ENCODE data around the gene CCT8. TPM values are rescaled to one million over a fixed set of nuclear protein-coding genes. Genes with fewer than 3 reads are reported as not detected.

CCT8 gene
- total and polyA plus RNA-seq, 2 experiments from 2014 or later, result 304 to 329 TPM

DNA sequence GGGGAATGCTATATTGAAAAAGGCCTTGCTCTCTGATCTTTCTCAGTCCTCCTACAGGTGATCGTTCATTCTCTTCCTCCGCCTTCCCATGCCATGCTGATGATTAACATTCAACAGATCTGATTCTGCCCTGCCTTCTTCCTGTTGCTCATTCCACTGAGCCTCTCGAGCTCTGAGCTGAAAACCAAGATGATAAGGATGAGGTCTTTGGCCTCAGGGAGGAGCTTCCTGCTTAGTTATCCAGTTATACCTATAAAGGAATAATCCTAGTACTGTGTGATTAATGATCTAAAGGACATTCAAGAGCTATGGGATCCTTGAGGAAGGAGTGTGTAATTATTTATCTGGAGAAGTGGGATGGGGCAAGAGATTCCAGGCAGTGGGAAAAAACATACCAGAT is 31.8 kb upstream of the CCT8 start (continued):
- TF ChIP-seq, protein P1, sequence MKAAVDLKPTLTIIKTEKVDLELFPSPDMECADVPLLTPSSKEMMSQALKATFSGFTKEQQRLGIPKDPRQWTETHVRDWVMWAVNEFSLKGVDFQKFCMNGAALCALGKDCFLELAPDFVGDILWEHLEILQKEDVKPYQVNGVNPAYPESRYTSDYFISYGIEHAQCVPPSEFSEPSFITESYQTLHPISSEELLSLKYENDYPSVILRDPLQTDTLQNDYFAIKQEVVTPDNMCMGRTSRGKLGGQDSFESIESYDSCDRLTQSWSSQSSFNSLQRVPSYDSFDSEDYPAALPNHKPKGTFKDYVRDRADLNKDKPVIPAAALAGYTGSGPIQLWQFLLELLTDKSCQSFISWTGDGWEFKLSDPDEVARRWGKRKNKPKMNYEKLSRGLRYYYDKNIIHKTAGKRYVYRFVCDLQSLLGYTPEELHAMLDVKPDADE (IDR thresholded peaks at IDR 0.05), result no peak
- no peak for TF ChIP-seq ZNF114 (CRISPR knock-in tag; IDR thresholded peaks at IDR 0.05)
- no peak for TF ChIP-seq STAT1 (IDR thresholded peaks at IDR 0.05; ENCODE audit: unreplicated experiment)
- TF ChIP-seq, protein P2, sequence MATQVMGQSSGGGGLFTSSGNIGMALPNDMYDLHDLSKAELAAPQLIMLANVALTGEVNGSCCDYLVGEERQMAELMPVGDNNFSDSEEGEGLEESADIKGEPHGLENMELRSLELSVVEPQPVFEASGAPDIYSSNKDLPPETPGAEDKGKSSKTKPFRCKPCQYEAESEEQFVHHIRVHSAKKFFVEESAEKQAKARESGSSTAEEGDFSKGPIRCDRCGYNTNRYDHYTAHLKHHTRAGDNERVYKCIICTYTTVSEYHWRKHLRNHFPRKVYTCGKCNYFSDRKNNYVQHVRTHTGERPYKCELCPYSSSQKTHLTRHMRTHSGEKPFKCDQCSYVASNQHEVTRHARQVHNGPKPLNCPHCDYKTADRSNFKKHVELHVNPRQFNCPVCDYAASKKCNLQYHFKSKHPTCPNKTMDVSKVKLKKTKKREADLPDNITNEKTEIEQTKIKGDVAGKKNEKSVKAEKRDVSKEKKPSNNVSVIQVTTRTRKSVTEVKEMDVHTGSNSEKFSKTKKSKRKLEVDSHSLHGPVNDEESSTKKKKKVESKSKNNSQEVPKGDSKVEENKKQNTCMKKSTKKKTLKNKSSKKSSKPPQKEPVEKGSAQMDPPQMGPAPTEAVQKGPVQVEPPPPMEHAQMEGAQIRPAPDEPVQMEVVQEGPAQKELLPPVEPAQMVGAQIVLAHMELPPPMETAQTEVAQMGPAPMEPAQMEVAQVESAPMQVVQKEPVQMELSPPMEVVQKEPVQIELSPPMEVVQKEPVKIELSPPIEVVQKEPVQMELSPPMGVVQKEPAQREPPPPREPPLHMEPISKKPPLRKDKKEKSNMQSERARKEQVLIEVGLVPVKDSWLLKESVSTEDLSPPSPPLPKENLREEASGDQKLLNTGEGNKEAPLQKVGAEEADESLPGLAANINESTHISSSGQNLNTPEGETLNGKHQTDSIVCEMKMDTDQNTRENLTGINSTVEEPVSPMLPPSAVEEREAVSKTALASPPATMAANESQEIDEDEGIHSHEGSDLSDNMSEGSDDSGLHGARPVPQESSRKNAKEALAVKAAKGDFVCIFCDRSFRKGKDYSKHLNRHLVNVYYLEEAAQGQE (IDR thresholded peaks at IDR 0.05; ENCODE audit: unreplicated experiment), result no peak
- TF ChIP-seq NANOG (IDR thresholded peaks at IDR 0.05; ENCODE audit: borderline replicate concordance), result no peak
- TF ChIP-seq CREB1 (CRISPR knock-in tag; IDR thresholded peaks at IDR 0.05; ENCODE audit: low read depth), result no peak

GRCh38 chr21:29104239-29104708 is 30.8 kb upstream of the CCT8 start:
- H3K4me3 ChIP-seq, result no peak overlapping the region
- ATAC-seq, result no peak; the same call in 2 of the 3 replicates
- Mint-ChIP-seq H3K36me3 (ENCODE audit: low read depth) (no peaks in the 10 kb centered on the region), H3K9me3 (no peaks in the 10 kb centered on the region), H3K27me3 (ENCODE audit: insufficient read depth, low read depth, poor library complexity) (no peaks in the 10 kb centered on the region), H3K4me1 (no peaks in the 10 kb centered on the region; the same call in 2 of the 3 replicates), H3K4me3 (no peak overlapping the region), H3K27ac (no peak overlapping the region)
- H3K27me3 ChIP-seq (ENCODE audit: insufficient read depth), result no peaks in the 10 kb centered on the region
- H3K27ac ChIP-seq (ENCODE audit: low read depth), result no peak overlapping the region
- no peak overlapping the region for H2AFZ ChIP-seq
- no peak for DNase-seq (ENCODE audit: low spot score)
- H3F3A ChIP-seq (replicated peaks; ENCODE audit: low read depth), result no peaks in the 10 kb centered on the region
- no peaks in the 10 kb centered on the region for H4K20me1 ChIP-seq (replicated peaks; ENCODE audit: insufficient read depth)
- no peaks in the 10 kb centered on the region for H3K4me1 ChIP-seq (ENCODE audit: insufficient read depth)
- no peak overlapping the region for H3K4me2 ChIP-seq
- H3K9me2 ChIP-seq (ENCODE audit: insufficient read depth), result no peaks in the 10 kb centered on the region
- H3K79me2 ChIP-seq (replicated peaks; ENCODE audit: insufficient read depth), result no peaks in the 10 kb centered on the region
- H3K36me3 ChIP-seq (ENCODE audit: insufficient read depth), result no peaks in the 10 kb centered on the region
- no peak for TF ChIP-seq CREB1 (CRISPR knock-in tag; IDR thresholded peaks at IDR 0.05; ENCODE audit: low read depth)
- TF ChIP-seq POLR2AphosphoS5 (IDR thresholded peaks at IDR 0.05; ENCODE audit: low read depth), result no peak
- TF ChIP-seq, protein P3, sequence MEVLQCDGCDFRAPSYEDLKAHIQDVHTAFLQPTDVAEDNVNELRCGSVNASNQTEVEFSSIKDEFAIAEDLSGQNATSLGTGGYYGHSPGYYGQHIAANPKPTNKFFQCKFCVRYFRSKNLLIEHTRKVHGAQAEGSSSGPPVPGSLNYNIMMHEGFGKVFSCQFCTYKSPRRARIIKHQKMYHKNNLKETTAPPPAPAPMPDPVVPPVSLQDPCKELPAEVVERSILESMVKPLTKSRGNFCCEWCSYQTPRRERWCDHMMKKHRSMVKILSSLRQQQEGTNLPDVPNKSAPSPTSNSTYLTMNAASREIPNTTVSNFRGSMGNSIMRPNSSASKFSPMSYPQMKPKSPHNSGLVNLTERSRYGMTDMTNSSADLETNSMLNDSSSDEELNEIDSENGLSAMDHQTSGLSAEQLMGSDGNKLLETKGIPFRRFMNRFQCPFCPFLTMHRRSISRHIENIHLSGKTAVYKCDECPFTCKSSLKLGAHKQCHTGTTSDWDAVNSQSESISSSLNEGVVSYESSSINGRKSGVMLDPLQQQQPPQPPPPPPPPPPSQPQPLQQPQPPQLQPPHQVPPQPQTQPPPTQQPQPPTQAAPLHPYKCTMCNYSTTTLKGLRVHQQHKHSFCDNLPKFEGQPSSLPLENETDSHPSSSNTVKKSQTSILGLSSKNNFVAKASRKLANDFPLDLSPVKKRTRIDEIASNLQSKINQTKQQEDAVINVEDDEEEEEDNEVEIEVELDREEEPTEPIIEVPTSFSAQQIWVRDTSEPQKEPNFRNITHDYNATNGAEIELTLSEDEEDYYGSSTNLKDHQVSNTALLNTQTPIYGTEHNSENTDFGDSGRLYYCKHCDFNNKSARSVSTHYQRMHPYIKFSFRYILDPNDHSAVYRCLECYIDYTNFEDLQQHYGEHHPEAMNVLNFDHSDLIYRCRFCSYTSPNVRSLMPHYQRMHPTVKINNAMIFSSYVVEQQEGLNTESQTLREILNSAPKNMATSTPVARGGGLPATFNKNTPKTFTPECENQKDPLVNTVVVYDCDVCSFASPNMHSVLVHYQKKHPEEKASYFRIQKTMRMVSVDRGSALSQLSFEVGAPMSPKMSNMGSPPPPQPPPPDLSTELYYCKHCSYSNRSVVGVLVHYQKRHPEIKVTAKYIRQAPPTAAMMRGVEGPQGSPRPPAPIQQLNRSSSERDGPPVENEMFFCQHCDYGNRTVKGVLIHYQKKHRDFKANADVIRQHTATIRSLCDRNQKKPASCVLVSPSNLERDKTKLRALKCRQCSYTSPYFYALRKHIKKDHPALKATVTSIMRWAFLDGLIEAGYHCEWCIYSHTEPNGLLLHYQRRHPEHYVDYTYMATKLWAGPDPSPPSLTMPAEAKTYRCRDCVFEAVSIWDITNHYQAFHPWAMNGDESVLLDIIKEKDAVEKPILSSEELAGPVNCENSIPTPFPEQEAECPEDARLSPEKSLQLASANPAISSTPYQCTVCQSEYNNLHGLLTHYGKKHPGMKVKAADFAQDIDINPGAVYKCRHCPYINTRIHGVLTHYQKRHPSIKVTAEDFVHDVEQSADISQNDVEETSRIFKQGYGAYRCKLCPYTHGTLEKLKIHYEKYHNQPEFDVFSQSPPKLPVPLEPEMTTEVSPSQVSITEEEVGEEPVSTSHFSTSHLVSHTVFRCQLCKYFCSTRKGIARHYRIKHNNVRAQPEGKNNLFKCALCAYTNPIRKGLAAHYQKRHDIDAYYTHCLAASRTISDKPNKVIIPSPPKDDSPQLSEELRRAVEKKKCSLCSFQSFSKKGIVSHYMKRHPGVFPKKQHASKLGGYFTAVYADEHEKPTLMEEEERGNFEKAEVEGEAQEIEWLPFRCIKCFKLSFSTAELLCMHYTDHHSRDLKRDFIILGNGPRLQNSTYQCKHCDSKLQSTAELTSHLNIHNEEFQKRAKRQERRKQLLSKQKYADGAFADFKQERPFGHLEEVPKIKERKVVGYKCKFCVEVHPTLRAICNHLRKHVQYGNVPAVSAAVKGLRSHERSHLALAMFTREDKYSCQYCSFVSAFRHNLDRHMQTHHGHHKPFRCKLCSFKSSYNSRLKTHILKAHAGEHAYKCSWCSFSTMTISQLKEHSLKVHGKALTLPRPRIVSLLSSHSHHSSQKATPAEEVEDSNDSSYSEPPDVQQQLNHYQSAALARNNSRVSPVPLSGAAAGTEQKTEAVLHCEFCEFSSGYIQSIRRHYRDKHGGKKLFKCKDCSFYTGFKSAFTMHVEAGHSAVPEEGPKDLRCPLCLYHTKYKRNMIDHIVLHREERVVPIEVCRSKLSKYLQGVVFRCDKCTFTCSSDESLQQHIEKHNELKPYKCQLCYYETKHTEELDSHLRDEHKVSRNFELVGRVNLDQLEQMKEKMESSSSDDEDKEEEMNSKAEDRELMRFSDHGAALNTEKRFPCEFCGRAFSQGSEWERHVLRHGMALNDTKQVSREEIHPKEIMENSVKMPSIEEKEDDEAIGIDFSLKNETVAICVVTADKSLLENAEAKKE (CRISPR knock-in tag; IDR thresholded peaks at IDR 0.05), result no peak
- TF ChIP-seq EZH2phosphoT487 (IDR thresholded peaks at IDR 0.05; ENCODE audit: unreplicated experiment), result no peak
- no peak for TF ChIP-seq ZNF114 (CRISPR knock-in tag; IDR thresholded peaks at IDR 0.05)
- no peak for TF ChIP-seq STAT1 (IDR thresholded peaks at IDR 0.05; ENCODE audit: unreplicated experiment)
- TF ChIP-seq, protein P4, sequence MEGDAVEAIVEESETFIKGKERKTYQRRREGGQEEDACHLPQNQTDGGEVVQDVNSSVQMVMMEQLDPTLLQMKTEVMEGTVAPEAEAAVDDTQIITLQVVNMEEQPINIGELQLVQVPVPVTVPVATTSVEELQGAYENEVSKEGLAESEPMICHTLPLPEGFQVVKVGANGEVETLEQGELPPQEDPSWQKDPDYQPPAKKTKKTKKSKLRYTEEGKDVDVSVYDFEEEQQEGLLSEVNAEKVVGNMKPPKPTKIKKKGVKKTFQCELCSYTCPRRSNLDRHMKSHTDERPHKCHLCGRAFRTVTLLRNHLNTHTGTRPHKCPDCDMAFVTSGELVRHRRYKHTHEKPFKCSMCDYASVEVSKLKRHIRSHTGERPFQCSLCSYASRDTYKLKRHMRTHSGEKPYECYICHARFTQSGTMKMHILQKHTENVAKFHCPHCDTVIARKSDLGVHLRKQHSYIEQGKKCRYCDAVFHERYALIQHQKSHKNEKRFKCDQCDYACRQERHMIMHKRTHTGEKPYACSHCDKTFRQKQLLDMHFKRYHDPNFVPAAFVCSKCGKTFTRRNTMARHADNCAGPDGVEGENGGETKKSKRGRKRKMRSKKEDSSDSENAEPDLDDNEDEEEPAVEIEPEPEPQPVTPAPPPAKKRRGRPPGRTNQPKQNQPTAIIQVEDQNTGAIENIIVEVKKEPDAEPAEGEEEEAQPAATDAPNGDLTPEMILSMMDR (conservative IDR thresholded peaks at IDR 0.05; ENCODE audit: low read depth in 2 of 2), result no peak
- TF ChIP-seq EZH2 (IDR thresholded peaks at IDR 0.05; ENCODE audit: low read depth, unreplicated experiment), result no peak
